H9 (cell line): ENCODE data around the gene WBP2. TPM values are rescaled to one million over a fixed set of nuclear protein-coding genes. Genes with fewer than 3 reads are reported as not detected.

Experiments used
- DNase-seq: peaks from one replicate; pipeline ENCODE4 v3.0.0-alpha.2; 2017
- H2AFZ ChIP-seq: one replicate; pipeline ENCODE4 v1.6.1; 2013; ENCODE audit warnings: mild to moderate bottlenecking, low read length, control low read depth, moderate library complexity
- H2AK5ac ChIP-seq: 2 replicates; pipeline ENCODE4 v1.6.1; 2013; ENCODE audit warnings: low read length, control low read depth, mixed read lengths; ENCODE audit not compliant: insufficient read length
- H2BK120ac ChIP-seq: one replicate; pipeline ENCODE4 v1.6.1; 2013; ENCODE audit warnings: low read depth, mild to moderate bottlenecking, low read length, control low read depth, inconsistent platforms; ENCODE audit not compliant: poor library complexity, severe bottlenecking
- H2BK12ac ChIP-seq: 2 replicates; pipeline ENCODE4 v1.6.1; 2013; ENCODE audit warnings: low read length, control low read depth, mixed read lengths, low read depth; ENCODE audit not compliant: insufficient read length
- H2BK15ac ChIP-seq: 2 replicates; pipeline ENCODE4 v1.6.1; 2013; ENCODE audit warnings: low read depth, low read length, control low read depth
- H2BK20ac ChIP-seq: one replicate; pipeline ENCODE4 v1.6.1; 2013; ENCODE audit warnings: low read depth, mild to moderate bottlenecking, low read length, control low read depth, inconsistent platforms; ENCODE audit not compliant: poor library complexity, severe bottlenecking
- H2BK5ac ChIP-seq: 2 replicates; pipeline ENCODE4 v1.6.1; 2013; ENCODE audit warnings: low read length, control low read depth, mixed read lengths; ENCODE audit not compliant: insufficient read length
- H3K14ac ChIP-seq: 2 replicates; pipeline ENCODE4 v1.6.1; 2013; ENCODE audit warnings: low read length, control low read depth; ENCODE audit not compliant: insufficient read depth
- H3K18ac ChIP-seq: 2 replicates; pipeline ENCODE4 v1.6.1; 2013; ENCODE audit warnings: low read depth, mild to moderate bottlenecking, mixed read lengths, low read length, control low read depth; ENCODE audit not compliant: insufficient read length
- H3K23ac ChIP-seq: 2 replicates; pipeline ENCODE4 v1.6.1; 2013; ENCODE audit warnings: low read length, control low read depth, mixed read lengths, low read depth; ENCODE audit not compliant: insufficient read length
- H3K23me2 ChIP-seq: 2 replicates; pipeline ENCODE4 v1.6.1; 2013; ENCODE audit warnings: low read depth, mild to moderate bottlenecking, mixed read lengths, low read length, control low read depth; ENCODE audit not compliant: insufficient read length, poor library complexity, severe bottlenecking
- H3K27ac ChIP-seq: 2 replicates; pipeline ENCODE4 v1.5.1; 2013; ENCODE audit warnings: low read length, control low read depth, mixed read lengths, low read depth; ENCODE audit not compliant: insufficient read length
- H3K27me3 ChIP-seq: 2 replicates; pipeline ENCODE4 v1.6.1; 2013; ENCODE audit warnings: low read length, control low read depth, inconsistent platforms; ENCODE audit not compliant: insufficient read depth
- H3K4ac ChIP-seq: 2 replicates; pipeline ENCODE4 v1.6.1; 2013; ENCODE audit warnings: low read depth, mild to moderate bottlenecking, control low read depth, inconsistent platforms, low read length, moderate library complexity
- H3K4me1 ChIP-seq: 2 replicates; pipeline ENCODE4 v1.6.1; 2013; ENCODE audit warnings: low read length, control low read depth, inconsistent platforms; ENCODE audit not compliant: insufficient read depth
- H3K4me2 ChIP-seq: 2 replicates; pipeline ENCODE4 v1.6.1; 2013; ENCODE audit warnings: low read length, control low read depth, mixed read lengths; ENCODE audit not compliant: insufficient read length, insufficient read depth
- H3K56ac ChIP-seq: 2 replicates; pipeline ENCODE4 v1.6.1; 2013; ENCODE audit warnings: low read depth, mild to moderate bottlenecking, mixed read lengths, low read length, control low read depth; ENCODE audit not compliant: insufficient read length
- H3K79me1 ChIP-seq: 2 replicates; pipeline ENCODE4 v1.6.1; 2013; ENCODE audit warnings: low read depth, mild to moderate bottlenecking, moderate library complexity, low read length, control low read depth, inconsistent platforms; ENCODE audit not compliant: insufficient read depth, poor library complexity, severe bottlenecking
- H3K79me2 ChIP-seq: 2 replicates; pipeline ENCODE4 v1.6.1; 2013; ENCODE audit warnings: low read length, control low read depth, inconsistent platforms; ENCODE audit not compliant: insufficient read depth
- H3K9ac ChIP-seq: 2 replicates; pipeline ENCODE4 v1.6.1; 2013; ENCODE audit warnings: low read length, control low read depth, mixed read lengths; ENCODE audit not compliant: insufficient read length; ENCODE audit errors: extremely low read depth
- H3K9me3 ChIP-seq: one replicate; pipeline ENCODE4 v1.6.1; 2013; ENCODE audit warnings: low read depth, low read length, inconsistent platforms; ENCODE audit not compliant: control insufficient read depth
- H3T11ph ChIP-seq: one replicate; pipeline ENCODE4 v1.6.1; 2013; ENCODE audit warnings: mild to moderate bottlenecking, low read length, control low read depth, inconsistent platforms
- H4K20me1 ChIP-seq: one replicate; pipeline ENCODE4 v1.6.1; 2013; ENCODE audit not compliant: control insufficient read depth, insufficient read length, insufficient read depth
- H4K5ac ChIP-seq: 2 replicates; pipeline ENCODE4 v1.6.1; 2013; ENCODE audit warnings: low read depth, mild to moderate bottlenecking, mixed read lengths, low read length, control low read depth; ENCODE audit not compliant: insufficient read length
- H4K8ac ChIP-seq: replicated peaks from 2 replicates; pipeline ENCODE4 v1.6.1; 2013; ENCODE audit warnings: low read length, control low read depth, mixed read lengths, low read depth; ENCODE audit not compliant: insufficient read length
- H4K91ac ChIP-seq: 2 replicates; pipeline ENCODE4 v1.6.1; 2013; ENCODE audit warnings: low read depth, mild to moderate bottlenecking, moderate library complexity, mixed read lengths, low read length, control low read depth; ENCODE audit not compliant: insufficient read length
- H3K27ac Mint-ChIP-seq, 3 experiments: 2 replicates in 2 of 3; 3 replicates in 1 of 3; pipeline ENCODE4 v1.8.0; 2020 to 2021; ENCODE audit warnings: mixed read lengths in 3 of 3, mild to moderate bottlenecking in 1 of 3, moderate library complexity in 1 of 3
- H3K27me3 Mint-ChIP-seq: 2 replicates; pipeline ENCODE4 v1.8.0; 2021; ENCODE audit warnings: low read depth, mild to moderate bottlenecking, moderate library complexity, mixed read lengths
- H3K36me3 Mint-ChIP-seq, 3 experiments: 2 replicates in 2 of 3; 3 replicates in 1 of 3; pipeline ENCODE4 v1.8.0; 2020 to 2021; ENCODE audit warnings: low read depth in 3 of 3, mixed read lengths in 3 of 3; ENCODE audit not compliant: insufficient read depth in 1 of 3
- H3K4me1 Mint-ChIP-seq, 2 experiments: 2 replicates each; pipeline ENCODE4 v1.8.0; 2020; ENCODE audit warnings: mixed read lengths in 2 of 2
- H3K4me3 Mint-ChIP-seq, 2 experiments: 2 replicates in 1 of 2; 3 replicates in 1 of 2; pipeline ENCODE4 v1.8.0; 2020 to 2021; ENCODE audit warnings: mild to moderate bottlenecking in 2 of 2, mixed read lengths in 2 of 2, moderate library complexity in 1 of 2
- H3K9me3 Mint-ChIP-seq, 2 experiments: 2 replicates in 1 of 2; 3 replicates in 1 of 2; pipeline ENCODE4 v1.8.0; 2020; ENCODE audit warnings: mild to moderate bottlenecking in 2 of 2, mixed read lengths in 2 of 2, moderate library complexity in 1 of 2
- CTCF ChIP-seq: fragments of 200-600 bp; sonication (generic); conservative IDR thresholded peaks from 3 replicates; pipeline ENCODE4 v1.8.0; 2021; ENCODE audit warnings: antibody characterized with exemption, mild to moderate bottlenecking
- WGBS: extraction: QIAGEN DNeasy Blood & Tissue Kit; methylation state at CpG from one replicate; pipeline ENCODE4 v1.1.7; 2013; ENCODE audit warnings: missing lambda C conversion rate, low lambda C conversion rate, mixed read lengths; ENCODE audit not compliant: insufficient read length; ENCODE audit errors: extremely low coverage; 5-methylcytosine and 5-hydroxymethylcytosine counted together
- total RNA-seq: library from RNA; stranded (reverse); gene quantifications from 2 replicates; pipeline ENCODE4 v1.2.1, GENCODE V29; 2021

The WBP2 gene
- total RNA-seq, 1 experiment from 2014 or later: 63.2 TPM

GRCh38 chr17:75799402-75799801, 55.7 kb downstream of the WBP2 start:
- H3K4me2 ChIP-seq: no peak overlapping the region
- no peak overlapping the region for H4K5ac ChIP-seq
- peak overlapping the region in 1 of 3 experiments; percentile 55; a peak in 2 of 7 replicates for H3K27ac Mint-ChIP-seq
- no peak for TF ChIP-seq CTCF
- H3K56ac ChIP-seq: no peak overlapping the region
- H3K4me1 Mint-ChIP-seq: no peaks in the 10 kb centered on the region
- no peak overlapping the region for H4K8ac ChIP-seq
- H3K23me2 ChIP-seq: no peaks in the 10 kb centered on the region
- H2BK5ac ChIP-seq: no peak overlapping the region
- H2BK120ac ChIP-seq: no peak overlapping the region
- H4K20me1 ChIP-seq: no peaks in the 10 kb centered on the region
- H3K4ac ChIP-seq: no peak overlapping the region
- no peak overlapping the region for H3K9ac ChIP-seq
- DNase-seq: no peak
- no peaks in the 10 kb centered on the region for H3K9me3 Mint-ChIP-seq
- peaks cover 5% of the 10 kb centered on the region; the same call in 1 of the 2 replicates for H3K79me2 ChIP-seq
- no peak overlapping the region for H2BK20ac ChIP-seq
- no peak overlapping the region for H3K23ac ChIP-seq
- no peak overlapping the region for H3K18ac ChIP-seq
- H3K9me3 ChIP-seq: no peaks in the 10 kb centered on the region
- H3K27me3 Mint-ChIP-seq: no peaks in the 10 kb centered on the region
- H2AFZ ChIP-seq: no peak overlapping the region
- peaks cover 14% of the 10 kb centered on the region for H3K79me1 ChIP-seq
- no peak overlapping the region for H2BK15ac ChIP-seq
- WGBS: no CpG with 5 or more reads among the region's 4 CpGs
- no peak overlapping the region for H3K14ac ChIP-seq
- no peak overlapping the region for H4K91ac ChIP-seq
- H2BK12ac ChIP-seq: no peak overlapping the region
- no peak overlapping the region for H3K4me3 Mint-ChIP-seq
- H3T11ph ChIP-seq: no peak overlapping the region
- peaks cover 9 to 48% (median 34%) of the 10 kb centered on the region in 3 experiments; a peak in 6 of 7 replicates for H3K36me3 Mint-ChIP-seq
- H3K4me1 ChIP-seq: no peaks in the 10 kb centered on the region
- no peaks in the 10 kb centered on the region for H3K27me3 ChIP-seq
- H2AK5ac ChIP-seq: no peak overlapping the region
- H3K27ac ChIP-seq: no peak overlapping the region
